Measurements from ENCODE around the gene MAP2K7.
"Not testable (repeated sequence)": the region's sequence is repeated elsewhere in the genome, so short reads cannot be mapped to it uniquely, and the experiment has no call there.

Gene MAP2K7

GRCh38 chr19:7908742-7909461, 5.2 kb downstream of the MAP2K7 start:
- no peak for DNase-seq

- no peak for DNase-seq
These were observed 5.9 kb downstream of the MAP2K7 start for GRCh38 chr19:7909471-7910067.

- no peak for DNase-seq
These were observed 6.9 kb downstream of the MAP2K7 start for GRCh38 chr19:7910321-7911161.

GRCh38 chr19:7911508-7912143, 7.9 kb downstream of the MAP2K7 start:
- DNase-seq = no peak

GRCh38 chr19:7912144-7912696, 8.5 kb downstream of the MAP2K7 start:
- no peak for DNase-seq

- no peak for DNase-seq
These were observed 9.3 kb downstream of the MAP2K7 start for GRCh38 chr19:7912697-7913564.

GRCh38 chr19:7913652-7914051, 10.0 kb downstream of the MAP2K7 start:
- DNase-seq = no peak

- DNase-seq = no peak
These were observed 10.4 kb downstream of the MAP2K7 start for GRCh38 chr19:7914099-7914498.

GRCh38 chr19:7914598-7915045, 10.9 kb downstream of the MAP2K7 start, which contains the start of gene TGFBR3L:
Gene TGFBR3L (plus strand): TSS chr19:7914830.
- no peak for DNase-seq

- no peak for DNase-seq
These were observed 11.8 kb downstream of the MAP2K7 start for GRCh38 chr19:7915250-7916102.

GRCh38 chr19:7916103-7916954, 12.7 kb downstream of the MAP2K7 start:
- DNase-seq = no peak

GRCh38 chr19:7916955-7917266, 13.2 kb downstream of the MAP2K7 start:
- no peak for DNase-seq

GRCh38 chr19:7917267-7918061, 13.8 kb downstream of the MAP2K7 start:
- no peak for DNase-seq

GRCh38 chr19:7918062-7918614, 14.5 kb downstream of the MAP2K7 start:
- not testable (repeated sequence) for DNase-seq

GRCh38 chr19:7918615-7919421, 15.1 kb downstream of the MAP2K7 start:
- DNase-seq = no peak

- DNase-seq = no peak
These were observed 16.2 kb downstream of the MAP2K7 start, which contains the start of gene SNAPC2 for GRCh38 chr19:7919610-7920518. Gene SNAPC2 (plus strand): TSS chr19:7920338. CDS start chr19:7920367, 29 bp downstream.

Data from cortex of kidney (tissue), 1 donor.